ENCODE measurements around the gene SYK. TPM values are rescaled to one million over a fixed set of nuclear protein-coding genes. Genes with fewer than 3 reads are reported as not detected.

The SYK gene
- polyA plus RNA-seq, 1 donor: 2.5 TPM

GRCh38 chr9:90851444-90851843 lies 49.8 kb downstream of the SYK start:
- DNase-seq (ENCODE audit: low read depth): no peak

GRCh38 chr9:90853945-90854344 lies 52.3 kb downstream of the SYK start:
- DNase-seq (ENCODE audit: low read depth): no peak

GRCh38 chr9:90854637-90855175 lies 53.1 kb downstream of the SYK start:
- DNase-seq (ENCODE audit: low read depth): no peak

GRCh38 chr9:90855208-90855902 lies 53.7 kb downstream of the SYK start:
- DNase-seq (ENCODE audit: low read depth): no peak

GRCh38 chr9:90857091-90857490 lies 55.5 kb downstream of the SYK start:
- no peak for DNase-seq (ENCODE audit: low read depth)

- no peak for DNase-seq (ENCODE audit: low read depth)
Measured at GRCh38 chr9:90857855-90858254, 56.2 kb downstream of the SYK start.

- DNase-seq (ENCODE audit: low read depth): no peak
Measured at GRCh38 chr9:90858457-90858901, 56.9 kb downstream of the SYK start.

GRCh38 chr9:90860382-90860781 lies 58.8 kb downstream of the SYK start:
- DNase-seq (ENCODE audit: low read depth): no peak

- DNase-seq (ENCODE audit: low read depth): no peak
Measured at GRCh38 chr9:90860826-90861225, 59.2 kb downstream of the SYK start.

- DNase-seq (ENCODE audit: low read depth): no peak
Measured at GRCh38 chr9:90861380-90861779, 59.8 kb downstream of the SYK start.

GRCh38 chr9:90861826-90862740 lies 60.5 kb downstream of the SYK start:
- no peak for DNase-seq (ENCODE audit: low read depth)

GRCh38 chr9:90864779-90865178 lies 63.2 kb downstream of the SYK start:
- DNase-seq (ENCODE audit: low read depth): no peak

- DNase-seq (ENCODE audit: low read depth): no peak
Measured at GRCh38 chr9:90867101-90867500, 65.5 kb downstream of the SYK start.

GRCh38 chr9:90868555-90868954 lies 66.9 kb downstream of the SYK start:
- no peak for DNase-seq (ENCODE audit: low read depth)

- DNase-seq (ENCODE audit: low read depth): no peak
Measured at GRCh38 chr9:90869361-90869760, 67.7 kb downstream of the SYK start.

GRCh38 chr9:90870621-90871326 lies 69.2 kb downstream of the SYK start:
- DNase-seq (ENCODE audit: low read depth): peak; percentile 31

- no peak for DNase-seq (ENCODE audit: low read depth)
Measured at GRCh38 chr9:90871327-90871935, 69.8 kb downstream of the SYK start.

GRCh38 chr9:90872835-90873294 lies 71.2 kb downstream of the SYK start:
- DNase-seq (ENCODE audit: low read depth): no peak

GRCh38 chr9:90873422-90873821 lies 71.8 kb downstream of the SYK start:
- no peak for DNase-seq (ENCODE audit: low read depth)

GRCh38 chr9:90874194-90874593 lies 72.6 kb downstream of the SYK start:
- no peak for DNase-seq (ENCODE audit: low read depth)

GRCh38 chr9:90878562-90878961 lies 76.9 kb downstream of the SYK start:
- DNase-seq (ENCODE audit: low read depth): no peak

Data from forelimb muscle (tissue), 1 donor.